Neural crest cell (in vitro differentiated cells): ENCODE measurements around the gene CASD1. TPM values are rescaled to one million over a fixed set of nuclear protein-coding genes. Genes with fewer than 3 reads are reported as not detected.

ENCODE experiments used
- DNase-seq: peaks from one replicate; pipeline ENCODE4 v3.0.0; 2021; ENCODE audit warnings: low read depth, mixed read lengths, low spot score
- H3K27ac Mint-ChIP-seq: one replicate; pipeline ENCODE4 v1.8.0; 2021; ENCODE audit warnings: mild to moderate bottlenecking, mixed read lengths; ENCODE audit not compliant: unreplicated experiment
- H3K27me3 Mint-ChIP-seq: 2 replicates; pipeline ENCODE4 v1.8.0; 2021; ENCODE audit warnings: low read depth, mild to moderate bottlenecking, mixed read lengths
- H3K36me3 Mint-ChIP-seq: 2 replicates; pipeline ENCODE4 v1.8.0; 2021; ENCODE audit warnings: low read depth, mild to moderate bottlenecking, mixed read lengths
- H3K4me1 Mint-ChIP-seq: 2 replicates; pipeline ENCODE4 v1.8.0; 2021; ENCODE audit warnings: mixed read lengths
- H3K4me3 Mint-ChIP-seq: one replicate; pipeline ENCODE4 v1.8.0; 2021; ENCODE audit warnings: mild to moderate bottlenecking, mixed read lengths
- H3K9me3 Mint-ChIP-seq: 2 replicates; pipeline ENCODE4 v1.8.0; 2021; ENCODE audit warnings: mixed read lengths
- CTCF ChIP-seq: fragments of 200-600 bp; sonication (generic); conservative IDR thresholded peaks from 2 replicates; pipeline ENCODE4 v1.5.0; 2021; ENCODE audit warnings: antibody characterized with exemption, mild to moderate bottlenecking
- total RNA-seq: library from RNA; stranded (reverse); gene quantifications from 2 replicates; pipeline ENCODE4 v1.2.1, GENCODE V29; 2021

Gene CASD1
- total RNA-seq, 1 donor from 2014 or later = 40.2 TPM

DNA sequence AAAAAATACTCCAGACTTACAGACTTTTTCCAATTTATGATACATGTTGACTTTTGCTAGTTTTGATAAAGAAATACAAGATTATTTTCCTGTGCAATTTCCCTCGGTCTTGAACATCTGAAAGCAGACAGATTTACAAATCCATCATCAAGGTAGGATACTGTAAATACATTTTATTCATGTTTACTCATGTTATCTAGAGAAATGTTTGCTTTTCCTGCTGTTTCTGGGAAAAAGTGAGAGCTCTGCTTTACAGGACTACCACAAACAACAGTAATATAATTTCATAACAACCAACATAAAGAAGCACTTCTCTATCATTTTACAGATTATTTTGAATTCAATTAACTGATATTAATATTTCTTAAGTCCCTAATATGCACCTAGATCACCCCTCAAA, 31.7 kb upstream of the CASD1 start:
- no peaks in the 10 kb centered on the region for H3K36me3 Mint-ChIP-seq
- no peaks in the 10 kb centered on the region for H3K27me3 Mint-ChIP-seq
- H3K4me3 Mint-ChIP-seq = no peak overlapping the region
- no peaks in the 10 kb centered on the region for H3K4me1 Mint-ChIP-seq
- no peak overlapping the region for H3K27ac Mint-ChIP-seq
- DNase-seq = no peak
- no peaks in the 10 kb centered on the region for H3K9me3 Mint-ChIP-seq
- TF ChIP-seq CTCF = no peak

DNA sequence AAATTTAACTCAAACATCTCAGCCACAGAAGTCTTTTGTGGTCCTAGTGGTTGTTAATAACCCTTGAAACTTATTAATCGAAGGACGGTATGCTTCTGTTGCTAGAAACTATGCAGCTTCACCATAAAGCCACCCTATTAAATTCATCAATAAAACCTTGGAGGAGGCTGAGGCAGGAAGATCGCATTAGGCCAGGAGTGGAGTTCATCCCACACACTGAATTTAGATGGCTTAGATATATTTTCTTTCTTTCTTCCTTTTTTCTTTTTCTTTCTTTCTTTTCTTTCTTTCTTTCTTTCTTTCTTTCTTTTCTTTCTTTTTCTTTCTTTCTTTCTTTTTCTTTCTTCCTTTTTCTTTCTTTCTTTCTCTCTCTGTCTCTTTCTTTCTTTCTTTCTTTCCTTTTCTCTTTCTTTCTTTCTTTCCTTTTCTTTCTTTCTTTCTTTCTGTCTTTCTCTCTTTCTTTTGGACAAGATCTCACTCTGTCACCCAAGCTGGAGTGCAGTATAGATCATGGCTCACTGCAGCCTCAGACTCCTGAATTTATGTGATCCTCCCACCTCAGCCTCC, 30.9 kb upstream of the CASD1 start:
- Mint-ChIP-seq H3K9me3 (no peaks in the 10 kb centered on the region), H3K4me3 (no peak overlapping the region), H3K4me1 (no peaks in the 10 kb centered on the region), H3K36me3 (no peaks in the 10 kb centered on the region), H3K27ac (no peak overlapping the region), H3K27me3 (no peaks in the 10 kb centered on the region)
- DNase-seq = no peak
- no peak for TF ChIP-seq CTCF

- Mint-ChIP-seq H3K27me3 (no peaks in the 10 kb centered on the region), H3K4me1 (no peaks in the 10 kb centered on the region), H3K27ac (no peak overlapping the region), H3K36me3 (no peaks in the 10 kb centered on the region), H3K9me3 (no peaks in the 10 kb centered on the region), H3K4me3 (no peak overlapping the region)
- no peak for DNase-seq
- no peak for TF ChIP-seq CTCF
These were observed 28.3 kb upstream of the CASD1 start for GRCh38 chr7:94481279-94481678.

DNA sequence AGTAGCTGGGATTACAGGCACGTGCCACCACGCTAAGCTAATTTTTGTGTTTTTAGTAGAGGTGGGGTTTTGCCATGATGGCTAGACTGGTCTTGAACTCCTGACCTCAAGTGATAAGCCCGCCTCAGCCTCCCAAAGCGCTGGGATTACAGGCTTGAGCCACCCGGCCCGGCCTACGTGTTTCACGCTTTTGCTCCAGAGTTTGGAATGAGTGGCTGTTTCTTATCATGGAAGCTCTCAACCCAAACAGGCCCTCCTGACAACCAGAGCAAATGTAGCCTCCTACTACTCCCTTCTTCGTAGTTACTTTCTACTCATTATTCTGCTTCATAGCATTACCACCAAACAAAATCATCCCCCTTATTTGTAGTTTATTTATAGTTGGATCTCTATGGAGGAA, 26.8 kb upstream of the CASD1 start:
- no peak overlapping the region for H3K4me3 Mint-ChIP-seq
- DNase-seq = no peak
- no peaks in the 10 kb centered on the region for H3K36me3 Mint-ChIP-seq
- no peaks in the 10 kb centered on the region for H3K9me3 Mint-ChIP-seq
- H3K27me3 Mint-ChIP-seq = no peaks in the 10 kb centered on the region
- no peak overlapping the region for H3K27ac Mint-ChIP-seq
- no peak for TF ChIP-seq CTCF
- no peaks in the 10 kb centered on the region for H3K4me1 Mint-ChIP-seq

DNA sequence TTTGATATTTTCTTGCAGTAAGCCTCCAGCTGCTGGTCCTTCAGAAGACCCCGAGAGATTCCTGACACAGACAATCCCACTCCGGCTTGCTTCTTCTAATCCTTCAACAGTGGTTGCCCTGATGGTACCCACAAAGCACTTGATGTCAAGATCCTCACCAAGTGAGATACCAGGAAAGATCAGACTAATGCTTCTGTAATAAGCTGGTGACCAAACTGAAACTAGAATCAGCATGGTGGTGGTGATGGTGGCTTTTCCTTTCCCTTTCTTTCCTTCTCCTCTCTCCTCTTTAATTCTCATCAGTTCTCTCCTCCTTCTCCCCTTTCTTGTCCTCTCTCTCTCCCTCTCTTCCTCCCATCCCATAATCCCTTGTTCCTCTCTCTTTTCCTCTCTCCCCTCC, 25.8 kb upstream of the CASD1 start:
- Mint-ChIP-seq H3K36me3 (no peaks in the 10 kb centered on the region), H3K4me3 (no peak overlapping the region), H3K4me1 (no peaks in the 10 kb centered on the region), H3K27ac (no peak overlapping the region), H3K9me3 (peaks cover 4% of the 10 kb centered on the region), H3K27me3 (no peaks in the 10 kb centered on the region)
- no peak for TF ChIP-seq CTCF
- no peak for DNase-seq

- H3K36me3 Mint-ChIP-seq = no peaks in the 10 kb centered on the region
These were observed 23.4 kb upstream of the CASD1 start for GRCh38 chr7:94486216-94486615.

More at GRCh38 chr7:94486216-94486615, 23.4 kb upstream of the CASD1 start:
- Mint-ChIP-seq H3K4me1 (no peaks in the 10 kb centered on the region), H3K9me3 (peaks cover 9% of the 10 kb centered on the region), H3K4me3 (no peak overlapping the region), H3K27me3 (no peaks in the 10 kb centered on the region), H3K27ac (no peak overlapping the region)
- no peak for DNase-seq
- no peak for TF ChIP-seq CTCF
